Measurements from ENCODE around the gene EFL1.

DNA sequence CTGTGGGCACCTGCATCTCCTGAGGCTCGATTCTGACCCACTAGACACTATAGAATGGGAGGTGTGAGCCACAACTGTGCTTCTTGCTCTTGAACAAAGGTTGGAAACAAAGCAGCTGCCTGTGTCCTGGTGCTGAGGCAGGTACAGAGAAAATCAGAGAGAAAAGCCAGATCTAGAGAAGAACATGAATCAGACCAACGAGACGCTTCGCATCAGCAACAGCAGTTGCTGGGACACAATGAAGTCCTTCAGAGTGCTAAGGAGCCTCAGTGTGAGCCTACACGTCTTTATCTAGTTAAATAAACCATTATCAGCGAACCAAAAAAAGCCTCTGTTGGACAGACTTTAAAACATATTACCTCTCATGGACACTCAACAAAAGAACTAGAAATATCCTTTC is 130.4 kb downstream of the EFL1 start:
- TF ChIP-seq CTCF (IDR thresholded peaks at IDR 0.05) (no peak), EP300 (IDR thresholded peaks at IDR 0.05) (no peak), POLR2AphosphoS5 (IDR thresholded peaks at IDR 0.05) (no peak)
